ENCODE measurements around the gene ATIC.

The ATIC gene

GRCh38 chr2:215352602-215353001, 40.7 kb downstream of the ATIC start:
- H3K4me1 ChIP-seq = no peaks in the 10 kb centered on the region
- H3K9ac ChIP-seq = no peak overlapping the region
- no peaks in the 10 kb centered on the region for H3K9me3 ChIP-seq (ENCODE audit: control insufficient read depth, low read length)
- H3K79me2 ChIP-seq = no peaks in the 10 kb centered on the region
- no peak for TF ChIP-seq CTCF (IDR thresholded peaks at IDR 0.05)
- no peaks in the 10 kb centered on the region for H3K36me3 ChIP-seq (ENCODE audit: control insufficient read depth, insufficient read depth, low read length)
- H3K4me2 ChIP-seq (ENCODE audit: low read length) = no peak overlapping the region
- H3K27ac ChIP-seq = no peak overlapping the region
- H3K4me3 ChIP-seq (ENCODE audit: low read depth, low read length) = no peak overlapping the region
- no peaks in the 10 kb centered on the region for H3K27me3 ChIP-seq (ENCODE audit: control insufficient read depth, insufficient read depth, low read length)
- no peak overlapping the region for H2AFZ ChIP-seq

- H3K27ac ChIP-seq = no peak overlapping the region
- H3K27me3 ChIP-seq (ENCODE audit: control insufficient read depth, insufficient read depth, low read length) = no peaks in the 10 kb centered on the region
- no peak overlapping the region for H2AFZ ChIP-seq
- no peaks in the 10 kb centered on the region for H3K79me2 ChIP-seq
- no peaks in the 10 kb centered on the region for H3K9me3 ChIP-seq (ENCODE audit: control insufficient read depth, low read length)
- H3K9ac ChIP-seq = no peak overlapping the region
- no peak for TF ChIP-seq CTCF (IDR thresholded peaks at IDR 0.05)
- H3K4me2 ChIP-seq (ENCODE audit: low read length) = no peak overlapping the region
- H3K4me3 ChIP-seq (ENCODE audit: low read depth, low read length) = no peak overlapping the region
- no peaks in the 10 kb centered on the region for H3K4me1 ChIP-seq
- H3K36me3 ChIP-seq (ENCODE audit: control insufficient read depth, insufficient read depth, low read length) = no peaks in the 10 kb centered on the region
Observed at GRCh38 chr2:215354771-215355695, 43.2 kb downstream of the ATIC start.

- H2AFZ ChIP-seq = no peak overlapping the region
- no peak overlapping the region for H3K4me3 ChIP-seq (ENCODE audit: low read depth, low read length)
- TF ChIP-seq CTCF (IDR thresholded peaks at IDR 0.05) = no peak
- no peak overlapping the region for H3K27ac ChIP-seq
- no peaks in the 10 kb centered on the region for H3K27me3 ChIP-seq (ENCODE audit: control insufficient read depth, insufficient read depth, low read length)
- H3K4me1 ChIP-seq = no peaks in the 10 kb centered on the region
- H3K36me3 ChIP-seq (ENCODE audit: control insufficient read depth, insufficient read depth, low read length) = no peaks in the 10 kb centered on the region
- H3K9me3 ChIP-seq (ENCODE audit: control insufficient read depth, low read length) = no peaks in the 10 kb centered on the region
- H3K79me2 ChIP-seq = no peaks in the 10 kb centered on the region
- no peak overlapping the region for H3K9ac ChIP-seq
- no peak overlapping the region for H3K4me2 ChIP-seq (ENCODE audit: low read length)
Observed at GRCh38 chr2:215355801-215356200, 43.9 kb downstream of the ATIC start.

- no peaks in the 10 kb centered on the region for H3K9me3 ChIP-seq (ENCODE audit: control insufficient read depth, low read length)
- no peak for TF ChIP-seq CTCF (IDR thresholded peaks at IDR 0.05)
Observed at GRCh38 chr2:215356334-215356947, 44.6 kb downstream of the ATIC start.

More at GRCh38 chr2:215356334-215356947, 44.6 kb downstream of the ATIC start:
- Histone ChIP-seq H3K9ac (no peak overlapping the region), H3K36me3 (ENCODE audit: control insufficient read depth, insufficient read depth, low read length) (no peaks in the 10 kb centered on the region), H3K27ac (no peak overlapping the region), H3K4me3 (ENCODE audit: low read depth, low read length) (no peak overlapping the region), H3K79me2 (no peaks in the 10 kb centered on the region), H3K4me1 (no peaks in the 10 kb centered on the region), H3K27me3 (ENCODE audit: control insufficient read depth, insufficient read depth, low read length) (no peaks in the 10 kb centered on the region), H2AFZ (no peak overlapping the region), H3K4me2 (ENCODE audit: low read length) (no peak overlapping the region)
